ENCODE measurements around the gene PNMA6F. TPM values are rescaled to one million over a fixed set of nuclear protein-coding genes. Genes with fewer than 3 reads are reported as not detected.

Gene PNMA6F
- total RNA-seq, 1 experiment from 2014 or later, result not detected

DNA sequence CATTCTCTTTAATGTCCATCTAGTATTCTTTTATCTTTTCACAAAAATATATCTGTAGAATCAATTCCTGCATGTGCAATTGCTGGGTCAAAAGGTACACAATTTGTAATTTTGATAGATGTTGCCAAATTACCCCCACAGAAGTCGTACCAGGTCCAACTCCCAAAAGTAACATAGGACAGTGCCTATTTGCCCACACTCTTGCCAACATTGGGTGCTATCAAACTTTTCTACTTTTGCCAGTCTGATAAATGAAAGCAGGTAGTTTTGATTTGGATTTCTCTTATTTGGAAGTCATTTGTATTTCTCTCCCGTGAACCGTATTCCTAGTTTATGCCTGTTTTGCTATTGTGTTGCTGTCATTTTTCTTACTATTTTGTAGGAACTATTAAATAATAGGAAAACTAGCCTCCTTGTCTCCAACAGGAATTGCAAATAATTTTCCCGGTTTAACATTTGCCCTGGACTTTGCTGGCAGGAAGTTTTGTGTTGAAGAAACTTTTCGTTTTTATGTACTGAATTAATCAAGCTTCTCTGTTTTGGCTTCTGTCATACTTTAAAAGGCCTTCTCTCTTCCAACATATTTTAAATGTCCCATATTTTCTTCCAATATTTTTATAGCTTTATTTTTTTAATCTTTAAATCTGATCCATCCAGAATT lies 45.4 kb upstream of the PNMA6F start:
- H3K36me3 ChIP-seq (ENCODE audit: insufficient read depth, low read length, poor library complexity, severe bottlenecking), result no peaks in the 10 kb centered on the region
- ChIA-PET POLR2A (ENCODE audit: low non-redundant PET) (no interaction called here), CTCF (no interaction called here)
- no peaks in the 10 kb centered on the region for H3K27me3 ChIP-seq (replicated peaks; ENCODE audit: insufficient read depth, low read depth, low read length, poor library complexity)
- no peaks in the 10 kb centered on the region for H3K9me3 ChIP-seq (ENCODE audit: low read depth, low read length, poor library complexity, severe bottlenecking)
- no peaks in the 10 kb centered on the region for H3K4me1 ChIP-seq (ENCODE audit: insufficient read depth, low read length, poor library complexity, severe bottlenecking)
- BruUV-seq (replicated peaks), result no TSS peak
- H3K4me3 ChIP-seq (ENCODE audit: low read depth, low read length, poor library complexity, severe bottlenecking), result no peak overlapping the region
- DNase-seq (ENCODE audit: low spot score), result no peak
- intact Hi-C loops (cut with micrococcal nuclease; ENCODE audit: unreplicated experiment), result no loop called here
- H3K27ac ChIP-seq (ENCODE audit: low read depth, low read length, poor library complexity, severe bottlenecking), result no peak overlapping the region
- TF ChIP-seq CTCF (conservative IDR thresholded peaks at IDR 0.05; ENCODE audit: low read depth, low read length) (no peak), EZH2 (IDR thresholded peaks at IDR 0.05; ENCODE audit: borderline replicate concordance, low read depth, low read length, poor library complexity, severe bottlenecking) (no peak)

DNA sequence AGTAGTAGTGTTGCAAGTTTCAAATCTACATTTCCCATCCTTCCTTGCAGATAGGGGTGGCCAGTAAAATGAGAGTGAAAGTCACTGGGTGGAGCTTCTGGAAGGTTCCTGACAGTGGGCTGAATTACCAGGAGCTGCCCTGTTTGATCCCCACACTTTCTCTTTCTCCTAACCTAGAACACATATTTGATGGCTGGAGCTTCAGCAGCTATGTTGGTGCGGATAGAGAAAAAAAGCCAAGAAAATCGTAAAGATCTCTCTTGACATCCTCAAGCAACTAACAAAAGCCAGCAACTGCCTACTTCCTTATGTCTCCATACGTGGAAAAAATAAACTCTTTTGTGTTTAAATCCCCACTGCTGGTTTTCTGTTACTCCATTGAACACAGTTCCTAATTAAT lies 44.6 kb upstream of the PNMA6F start:
- Histone ChIP-seq H3K4me3 (ENCODE audit: low read depth, low read length, poor library complexity, severe bottlenecking) (no peak overlapping the region), H3K27me3 (replicated peaks; ENCODE audit: insufficient read depth, low read depth, low read length, poor library complexity) (no peaks in the 10 kb centered on the region), H3K9me3 (ENCODE audit: low read depth, low read length, poor library complexity, severe bottlenecking) (no peaks in the 10 kb centered on the region), H3K4me1 (ENCODE audit: insufficient read depth, low read length, poor library complexity, severe bottlenecking) (no peaks in the 10 kb centered on the region), H3K36me3 (ENCODE audit: insufficient read depth, low read length, poor library complexity, severe bottlenecking) (no peaks in the 10 kb centered on the region), H3K27ac (ENCODE audit: low read depth, low read length, poor library complexity, severe bottlenecking) (no peak overlapping the region)
- no peak for TF ChIP-seq EZH2 (IDR thresholded peaks at IDR 0.05; ENCODE audit: borderline replicate concordance, low read depth, low read length, poor library complexity, severe bottlenecking)
- TF ChIP-seq CTCF (conservative IDR thresholded peaks at IDR 0.05; ENCODE audit: low read depth, low read length), result no peak
- DNase-seq (ENCODE audit: low spot score), result no peak
- ChIA-PET POLR2A (ENCODE audit: low non-redundant PET) (no interaction called here), CTCF (no interaction called here)
- intact Hi-C loops (cut with micrococcal nuclease; ENCODE audit: unreplicated experiment), result no loop called here
- no TSS peak for BruUV-seq (replicated peaks)

DNA sequence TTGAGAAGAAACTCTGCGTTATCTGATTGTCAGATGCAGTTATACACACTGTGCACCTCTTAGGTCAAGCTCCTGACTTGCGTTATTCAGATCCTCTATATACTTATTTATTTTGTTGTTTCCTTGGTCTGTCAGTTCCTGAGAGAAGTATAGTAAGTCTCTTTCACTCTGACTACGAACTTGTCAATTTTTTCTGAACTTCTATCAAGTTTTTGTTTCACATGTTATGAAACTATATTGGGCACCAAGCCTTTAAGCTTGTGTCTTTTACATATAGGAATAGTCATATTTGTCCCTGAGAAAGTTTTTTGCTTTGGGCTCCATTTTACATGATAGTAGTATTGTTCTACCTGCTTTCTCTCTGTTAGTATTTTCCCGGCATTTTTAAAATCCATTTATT lies 44.1 kb upstream of the PNMA6F start:
- Histone ChIP-seq H3K27me3 (replicated peaks; ENCODE audit: insufficient read depth, low read depth, low read length, poor library complexity) (no peaks in the 10 kb centered on the region), H3K27ac (ENCODE audit: low read depth, low read length, poor library complexity, severe bottlenecking) (no peak overlapping the region), H3K4me3 (ENCODE audit: low read depth, low read length, poor library complexity, severe bottlenecking) (no peak overlapping the region), H3K4me1 (ENCODE audit: insufficient read depth, low read length, poor library complexity, severe bottlenecking) (no peaks in the 10 kb centered on the region), H3K9me3 (ENCODE audit: low read depth, low read length, poor library complexity, severe bottlenecking) (no peaks in the 10 kb centered on the region), H3K36me3 (ENCODE audit: insufficient read depth, low read length, poor library complexity, severe bottlenecking) (no peaks in the 10 kb centered on the region)
- no TSS peak for BruUV-seq (replicated peaks)
- intact Hi-C loops (cut with micrococcal nuclease; ENCODE audit: unreplicated experiment), result no loop called here
- DNase-seq (ENCODE audit: low spot score), result no peak
- TF ChIP-seq EZH2 (IDR thresholded peaks at IDR 0.05; ENCODE audit: borderline replicate concordance, low read depth, low read length, poor library complexity, severe bottlenecking) (no peak), CTCF (conservative IDR thresholded peaks at IDR 0.05; ENCODE audit: low read depth, low read length) (no peak)
- ChIA-PET CTCF (no interaction called here), POLR2A (ENCODE audit: low non-redundant PET) (no interaction called here)

Data from A673 (cell line).